Frontal cortex (tissue), 4 donors: ENCODE data around the gene VPS39. TPM values are rescaled to one million over a fixed set of nuclear protein-coding genes. Genes with fewer than 3 reads are reported as not detected.

Experiments
- DNase-seq, 2 donors: peaks; one replicate each; pipeline ENCODE4 v3.0.0; 2012; ENCODE audit warnings: low spot score in 2 of 2
- FAIRE-seq: peaks from 2 replicates; lab custom pipeline; 2012; peaks lifted over from hg19 to GRCh38; lab: Jason Lieb, UNC
- total RNA-seq: library from RNA; depleted of rRNA; stranded (reverse); fragments of >200 nt; gene quantifications from one replicate; pipeline ENCODE4 v1.2.3, GENCODE V29; 2014
- donor health status: control.
- donor health status: control.
- donor health status: control.

The VPS39 gene
- total RNA-seq, 1 donor from 2014 or later = 54.2 TPM

- DNase-seq (no peak), FAIRE-seq (no peak)
Observed at GRCh38 chr15:42160136-42160535, 48.0 kb downstream of the VPS39 start.

GRCh38 chr15:42159381-42160015 is 48.6 kb downstream of the VPS39 start:
- DNase-seq (no peak), FAIRE-seq (no peak)

- no peak for DNase-seq
- no peak for FAIRE-seq
Observed at GRCh38 chr15:42158941-42159340, 49.2 kb downstream of the VPS39 start.

GRCh38 chr15:42157981-42158765 is 49.9 kb downstream of the VPS39 start:
- no peak for FAIRE-seq
- DNase-seq = peak in 1 of 2 donors; percentile 42

- DNase-seq (no peak), FAIRE-seq (no peak)
Observed at GRCh38 chr15:42157381-42157780, 50.7 kb downstream of the VPS39 start.

- FAIRE-seq = no peak
- no peak for DNase-seq
Observed at GRCh38 chr15:42156243-42156922, 51.7 kb downstream of the VPS39 start, which contains the start of gene PLA2G4F. PLA2G4F (minus strand) TSS chr15:42156636; CDS start chr15:42156549, 87 bp downstream.

- FAIRE-seq = no peak
Observed at GRCh38 chr15:42155546-42156242, 52.4 kb downstream of the VPS39 start.

GRCh38 chr15:42154956-42155355 is 53.1 kb downstream of the VPS39 start:
- DNase-seq (no peak), FAIRE-seq (no peak)

More at GRCh38 chr15:42155546-42156242, 52.4 kb downstream of the VPS39 start:
- no peak for DNase-seq

GRCh38 chr15:42154212-42154941 is 53.7 kb downstream of the VPS39 start:
- FAIRE-seq (no peak), DNase-seq (no peak)

- DNase-seq = no peak
- no peak for FAIRE-seq
Observed at GRCh38 chr15:42153874-42154211, 54.3 kb downstream of the VPS39 start.

- FAIRE-seq (no peak), DNase-seq (no peak)
Observed at GRCh38 chr15:42152921-42153698, 55.0 kb downstream of the VPS39 start.

GRCh38 chr15:42152196-42152920 is 55.7 kb downstream of the VPS39 start:
- peak; percentile 35 to 46 for DNase-seq
- no peak for FAIRE-seq

GRCh38 chr15:42151736-42152135 is 56.4 kb downstream of the VPS39 start:
- no peak for DNase-seq
- no peak for FAIRE-seq

GRCh38 chr15:42151141-42151561 is 57.0 kb downstream of the VPS39 start:
- DNase-seq (no peak), FAIRE-seq (no peak)

- no peak for DNase-seq
Observed at GRCh38 chr15:42150219-42150970, 57.7 kb downstream of the VPS39 start.

GRCh38 chr15:42149493-42150218 is 58.4 kb downstream of the VPS39 start:
- no peak for DNase-seq
- FAIRE-seq = no peak

More at GRCh38 chr15:42150219-42150970, 57.7 kb downstream of the VPS39 start:
- no peak for FAIRE-seq
